Dermis microvascular lymphatic vessel endothelial cell (primary cell): ENCODE results near the gene TRIM74. TPM values are rescaled to one million over a fixed set of nuclear protein-coding genes. Genes with fewer than 3 reads are reported as not detected.
A peak's percentile ranks its signal among the peaks of the same experiment; 100 is the strongest.
"Not testable (repeated sequence)": the region's sequence is repeated elsewhere in the genome, so short reads cannot be mapped to it uniquely, and the experiment has no call there.

Experiments used
- DNase-seq, 2 donors: peaks; one replicate each; pipeline versions ENCODE4 v3.0.0 to v3.0.0-alpha.2; 2010; ENCODE audit warnings: low read depth in 2 of 2
- total RNA-seq: library from RNA; depleted of rRNA; stranded (reverse); fragments of >200 nt; gene quantifications from 2 replicates; pipeline ENCODE4 v1.2.1, GENCODE V29; 2014

TRIM74 gene
- total RNA-seq, result 0.13 TPM in 1 of 2 replicates, not detected in the other

GRCh38 chr7:72968980-72969516 is at the start of gene TRIM74:
Gene TRIM74 (minus strand): TSS chr7:72969466. CDS start chr7:72966157, 3,309 bp downstream.
- DNase-seq, result not testable (repeated sequence)

- not testable (repeated sequence) for DNase-seq
Measured at GRCh38 chr7:73006491-73006890, 37.2 kb upstream of the TRIM74 start.

- DNase-seq, result peak in 1 of 2 donors; percentile 90
Measured at GRCh38 chr7:73005693-73006447, 36.6 kb upstream of the TRIM74 start.

- DNase-seq, result not testable (repeated sequence)
Measured at GRCh38 chr7:73005356-73005692, 36.1 kb upstream of the TRIM74 start.

- DNase-seq, result not testable (repeated sequence)
Measured at GRCh38 chr7:72997887-72998468, 28.7 kb upstream of the TRIM74 start.

GRCh38 chr7:72997447-72997846 is 28.2 kb upstream of the TRIM74 start:
- not testable (repeated sequence) for DNase-seq

GRCh38 chr7:72995484-72995883 is 26.2 kb upstream of the TRIM74 start:
- DNase-seq, result not testable (repeated sequence)

GRCh38 chr7:72990146-72990913 is 21.1 kb upstream of the TRIM74 start:
- not testable (repeated sequence) for DNase-seq

GRCh38 chr7:72982084-72982483 is 12.8 kb upstream of the TRIM74 start:
- DNase-seq, result not testable (repeated sequence)

GRCh38 chr7:72980382-72980781 is 11.1 kb upstream of the TRIM74 start:
- not testable (repeated sequence) for DNase-seq

GRCh38 chr7:72976434-72976833 is 7.2 kb upstream of the TRIM74 start:
- not testable (repeated sequence) for DNase-seq

- not testable (repeated sequence) for DNase-seq
Measured at GRCh38 chr7:72975656-72976286, 6.5 kb upstream of the TRIM74 start.

GRCh38 chr7:72974781-72975180 is 5.5 kb upstream of the TRIM74 start:
- not testable (repeated sequence) for DNase-seq

- not testable (repeated sequence) for DNase-seq
Measured at GRCh38 chr7:72971505-72971904, 2.2 kb upstream of the TRIM74 start.

GRCh38 chr7:72969688-72970087 is 422 bp upstream of the TRIM74 start:
- DNase-seq, result not testable (repeated sequence)

- DNase-seq, result not testable (repeated sequence)
Measured at GRCh38 chr7:72966892-72967291, 2.4 kb downstream of the TRIM74 start.

- not testable (repeated sequence) for DNase-seq
Measured at GRCh38 chr7:72965186-72965975, 3.9 kb downstream of the TRIM74 start.

GRCh38 chr7:72963056-72963455 is 6.2 kb downstream of the TRIM74 start:
- not testable (repeated sequence) for DNase-seq

- DNase-seq, result not testable (repeated sequence)
Measured at GRCh38 chr7:72961346-72961650, 8.0 kb downstream of the TRIM74 start.

- not testable (repeated sequence) for DNase-seq
Measured at GRCh38 chr7:72960626-72961345, 8.5 kb downstream of the TRIM74 start.
